Uterus (tissue), 2 donors: ENCODE results near the gene FRMD5.

Experiments used
- CTCF ChIP-seq, 4 experiments: fragments of 200-600 bp in 2 of 4; fragments of 450-650 bp in 2 of 4; sonication (generic) in 2 of 4; IDR thresholded peaks; one replicate each; pipeline ENCODE4 v1.5.1; 2016 to 2019; ENCODE audit warnings: antibody characterized with exemption in 4 of 4, mild to moderate bottlenecking in 2 of 4, moderate library complexity in 1 of 4
- POLR2A ChIP-seq, 2 donors: fragments of 450-650 bp; IDR thresholded peaks; one replicate each; pipeline ENCODE4 v1.6.1; 2016; ENCODE audit warnings: antibody characterized with exemption in 2 of 2, mild to moderate bottlenecking in 1 of 2, moderate library complexity in 1 of 2

DNA sequence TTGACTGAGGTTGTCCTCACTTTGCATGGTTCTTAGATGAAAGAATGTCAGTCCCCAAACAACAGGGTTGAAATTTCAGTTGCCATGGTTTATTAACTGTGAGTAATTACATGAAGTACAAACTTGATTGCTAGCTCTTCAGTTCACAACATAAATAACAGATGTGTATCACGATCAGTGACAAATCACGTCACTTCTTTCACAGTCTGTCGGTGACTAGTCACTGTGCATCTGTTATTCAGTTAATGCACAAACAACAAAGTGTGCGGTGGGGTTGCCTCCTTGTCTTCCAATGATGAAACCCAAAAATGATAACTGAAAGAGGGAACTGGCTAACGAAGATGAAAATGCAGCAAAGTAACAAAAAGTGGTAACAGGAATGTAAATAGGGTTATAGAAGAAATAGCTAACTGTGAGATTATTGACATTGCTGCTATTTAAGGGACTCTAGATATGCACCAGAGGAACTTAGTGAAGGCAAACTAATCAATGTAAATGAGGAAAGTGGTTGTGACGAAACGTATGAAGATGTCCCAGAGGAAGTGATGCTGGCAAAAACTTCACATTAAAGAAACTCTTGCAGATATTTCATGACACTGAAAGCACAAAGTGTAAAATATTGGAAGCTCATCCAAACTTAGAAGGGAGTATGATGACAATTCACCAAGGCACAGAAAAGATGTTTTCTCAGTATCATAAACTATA, 208.9 kb downstream of the FRMD5 start:
- no peak for TF ChIP-seq CTCF (IDR thresholded peaks at IDR 0.05)
- no peak for TF ChIP-seq POLR2A (IDR thresholded peaks at IDR 0.05)
